SHP77 treated with DMSO at 0.1 percent for 48 hours (cell line): Measurements from ENCODE around the gene RIMBP2.

Source experiments
- DNase-seq: peaks from one replicate; lab custom pipeline; 2025; lab: John Stamatoyannopoulos, UW

Gene RIMBP2

DNA sequence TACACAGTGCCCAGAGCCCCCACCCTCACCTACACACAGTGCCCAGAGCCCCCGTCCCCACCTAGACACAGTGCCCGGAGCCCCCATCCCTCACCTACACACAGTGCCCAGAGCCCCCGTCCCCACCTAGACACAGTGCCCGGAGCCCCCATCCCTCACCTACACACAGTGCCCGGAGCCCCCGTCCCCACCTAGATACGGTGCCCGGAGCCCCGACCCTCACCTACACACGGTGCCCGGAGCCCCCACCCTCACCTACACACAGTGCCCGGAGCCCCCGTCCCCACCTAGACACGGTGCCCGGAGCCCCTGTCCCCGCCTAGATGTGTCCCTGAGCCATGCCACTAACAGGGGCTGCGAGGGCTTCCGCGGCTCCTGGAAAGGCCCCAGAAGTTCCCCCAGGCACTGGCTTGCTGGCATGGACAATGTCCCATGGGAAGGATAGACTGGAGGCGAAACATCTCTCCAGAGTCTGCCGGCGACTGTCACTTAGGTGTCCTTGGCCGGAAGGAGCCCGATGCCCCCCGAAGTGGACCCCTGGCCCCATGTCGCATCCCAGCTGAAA lies 232.4 kb downstream of the RIMBP2 start:
- DNase-seq = no peak

DNA sequence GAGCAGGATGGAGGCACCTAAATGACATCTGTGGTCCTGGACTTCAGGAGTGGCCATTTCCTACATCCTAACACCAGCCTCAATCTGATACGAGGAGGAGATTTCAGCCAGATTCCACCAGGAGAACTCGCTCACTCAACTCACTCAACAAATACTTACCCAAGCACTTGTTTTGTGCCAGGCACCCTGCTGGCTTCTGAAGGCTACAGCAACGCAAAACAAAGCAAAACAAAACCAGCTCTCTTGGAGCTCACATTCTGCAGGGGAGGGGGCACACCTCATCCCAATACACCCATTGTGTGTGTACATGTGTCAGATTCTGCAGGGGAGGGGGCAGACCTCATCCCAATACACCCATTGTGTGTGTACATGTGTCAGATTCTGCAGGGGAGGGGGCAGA lies 233.7 kb downstream of the RIMBP2 start:
- no peak for DNase-seq

DNA sequence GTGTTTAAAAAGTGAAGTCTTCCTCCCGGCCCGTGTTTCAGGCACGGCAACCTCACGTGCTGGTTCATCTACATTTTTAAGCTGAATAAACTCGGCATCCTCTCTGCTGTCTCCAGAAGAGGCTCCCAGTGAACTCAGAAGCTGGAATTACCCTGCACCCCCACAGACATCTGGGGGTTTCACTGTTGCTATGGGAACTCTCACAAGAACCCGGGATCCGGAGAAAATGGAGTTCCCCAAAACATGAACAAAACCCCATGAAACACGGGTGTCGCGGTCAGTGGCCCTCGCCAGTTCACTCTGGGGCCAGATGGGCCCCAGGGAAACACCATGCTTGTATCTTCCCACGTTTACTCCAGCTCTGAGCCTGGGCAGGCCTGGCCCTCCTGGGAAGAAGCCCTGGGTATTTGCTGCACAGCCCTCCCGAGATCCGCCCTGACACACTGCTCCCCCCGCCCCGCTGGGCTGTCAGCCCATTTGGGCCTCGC lies 234.7 kb downstream of the RIMBP2 start:
- DNase-seq = no peak

DNA sequence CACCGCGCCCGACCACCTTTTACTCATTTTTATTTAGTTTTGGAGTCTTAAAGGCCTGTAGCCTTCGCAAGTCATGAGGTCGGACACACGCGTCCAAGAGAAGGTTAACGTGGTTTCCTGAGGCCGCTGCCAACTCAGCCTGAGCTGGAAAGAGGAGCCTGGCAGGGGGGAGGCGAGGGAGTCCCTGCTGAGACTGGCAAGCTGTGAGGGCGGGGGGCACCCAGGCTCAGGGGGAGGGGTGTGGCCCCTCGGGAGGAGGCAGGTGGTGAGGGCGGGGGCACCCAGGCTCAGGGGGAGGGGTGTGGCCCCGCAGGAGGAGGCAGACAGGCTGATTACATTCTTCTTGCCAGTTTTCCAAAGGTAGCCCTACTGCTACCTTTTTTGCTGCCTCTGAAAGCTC lies 235.2 kb downstream of the RIMBP2 start:
- no peak for DNase-seq

DNA sequence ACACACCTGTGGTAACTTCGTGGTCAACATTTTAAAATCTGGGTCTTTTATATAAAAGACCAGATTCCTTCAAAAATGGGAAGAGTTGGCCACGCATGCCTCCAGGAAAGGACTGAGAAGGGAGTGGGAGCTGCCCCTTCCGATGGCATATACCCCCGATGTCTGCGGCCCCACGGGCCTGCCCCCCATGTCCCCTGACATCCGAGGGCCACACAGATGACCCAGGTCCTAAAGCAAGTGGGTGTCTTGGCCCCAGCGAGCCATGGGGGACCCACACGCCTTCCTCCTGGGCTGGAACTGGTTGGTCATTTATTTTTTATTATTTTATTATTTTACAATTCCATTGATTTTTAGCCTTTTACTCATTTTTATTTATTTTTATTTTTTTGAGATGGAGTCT lies 235.9 kb downstream of the RIMBP2 start:
- DNase-seq = no peak

DNA sequence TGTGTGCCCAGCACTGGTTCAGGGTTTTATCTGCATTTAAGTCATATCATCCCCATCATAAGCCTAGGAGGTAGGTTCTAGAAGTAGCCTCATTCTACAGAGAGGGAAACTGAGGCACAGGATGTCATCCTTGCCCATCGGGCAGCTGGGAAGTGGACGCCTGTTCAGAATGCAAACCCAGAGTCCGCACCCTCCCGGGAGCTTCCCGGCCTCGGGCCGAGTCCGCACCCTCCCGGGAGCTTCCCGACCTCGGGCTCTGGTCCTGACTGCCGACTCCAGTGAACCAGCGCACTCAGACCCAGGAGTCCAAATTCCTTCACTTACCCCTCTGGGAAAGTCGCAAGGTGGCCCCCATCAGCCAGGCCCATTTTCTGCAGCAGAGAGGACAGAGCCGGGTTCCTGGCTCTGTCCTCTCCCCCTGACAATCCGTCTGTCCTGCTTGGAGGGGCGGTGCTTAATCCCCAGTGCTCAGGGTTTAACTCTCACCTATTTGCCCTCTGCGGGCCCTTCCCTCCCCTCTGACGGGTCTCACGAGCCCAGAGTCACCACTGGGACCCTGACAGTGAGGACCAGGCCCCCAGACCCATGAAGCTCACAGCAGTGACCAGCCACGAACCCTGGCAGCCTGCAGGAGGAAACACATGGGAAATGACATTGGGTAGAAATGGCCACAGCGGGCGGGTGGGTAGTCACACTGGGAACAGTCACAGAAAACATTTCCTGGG lies 236.5 kb downstream of the RIMBP2 start:
- DNase-seq = no peak

DNA sequence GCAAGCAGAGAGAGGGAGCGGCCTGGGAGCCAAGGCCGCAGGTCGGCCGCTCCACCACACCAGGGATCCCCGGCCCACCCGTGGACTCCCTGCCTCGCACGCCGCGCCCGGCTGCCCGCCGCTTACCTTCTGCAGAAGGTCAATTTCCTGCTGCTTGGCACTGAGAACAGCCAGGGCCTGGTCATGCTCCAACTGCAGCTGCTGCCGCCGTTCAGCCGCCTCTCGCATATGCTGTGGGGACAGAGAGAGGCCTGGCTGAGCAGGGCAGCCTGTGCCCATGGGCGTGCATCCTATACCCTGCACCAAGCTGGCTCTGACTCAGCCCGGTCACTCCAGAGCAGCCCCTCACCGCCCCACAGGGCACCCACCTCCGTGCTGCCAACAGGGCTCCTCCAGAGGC lies 237.3 kb downstream of the RIMBP2 start:
- no peak for DNase-seq

DNA sequence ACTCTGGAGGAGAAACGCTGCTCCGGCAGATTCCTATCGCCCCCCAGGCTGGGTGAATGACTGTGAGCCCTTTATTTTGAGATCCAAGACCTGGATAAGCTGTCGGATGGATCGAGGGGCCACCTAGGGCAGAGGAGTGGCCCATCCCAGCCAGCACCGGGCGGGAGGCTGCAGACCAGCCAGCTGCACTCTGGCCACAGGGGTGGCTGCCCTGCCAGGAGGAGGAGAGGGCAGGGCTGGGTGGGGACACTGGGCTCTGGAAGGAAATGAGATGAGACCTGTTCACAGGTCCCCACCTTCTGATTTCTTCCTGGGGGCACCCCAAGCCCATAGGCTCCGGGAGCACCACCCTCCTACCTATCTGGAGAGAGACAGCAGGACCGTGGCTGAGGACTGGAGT lies 238.4 kb downstream of the RIMBP2 start:
- no peak for DNase-seq

DNA sequence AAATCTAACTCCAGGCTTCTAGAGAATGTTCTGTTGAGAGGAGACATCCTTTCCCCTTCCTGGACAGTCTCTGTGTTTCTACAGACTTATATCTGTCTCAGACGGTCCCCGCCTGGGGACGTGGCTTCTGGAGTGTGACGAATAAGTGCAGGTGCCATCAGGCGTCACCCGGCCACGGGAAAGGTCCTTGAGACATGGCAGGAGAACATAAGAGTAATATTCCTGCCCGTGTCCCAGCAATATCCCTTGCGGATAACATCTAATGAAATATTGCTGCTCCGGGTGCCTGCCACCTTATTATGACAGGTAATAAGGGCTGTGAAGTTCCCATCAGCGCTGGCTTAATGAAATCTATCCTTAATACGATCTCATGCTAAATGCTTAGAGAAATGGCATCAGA lies 238.8 kb downstream of the RIMBP2 start:
- no peak for DNase-seq

DNA sequence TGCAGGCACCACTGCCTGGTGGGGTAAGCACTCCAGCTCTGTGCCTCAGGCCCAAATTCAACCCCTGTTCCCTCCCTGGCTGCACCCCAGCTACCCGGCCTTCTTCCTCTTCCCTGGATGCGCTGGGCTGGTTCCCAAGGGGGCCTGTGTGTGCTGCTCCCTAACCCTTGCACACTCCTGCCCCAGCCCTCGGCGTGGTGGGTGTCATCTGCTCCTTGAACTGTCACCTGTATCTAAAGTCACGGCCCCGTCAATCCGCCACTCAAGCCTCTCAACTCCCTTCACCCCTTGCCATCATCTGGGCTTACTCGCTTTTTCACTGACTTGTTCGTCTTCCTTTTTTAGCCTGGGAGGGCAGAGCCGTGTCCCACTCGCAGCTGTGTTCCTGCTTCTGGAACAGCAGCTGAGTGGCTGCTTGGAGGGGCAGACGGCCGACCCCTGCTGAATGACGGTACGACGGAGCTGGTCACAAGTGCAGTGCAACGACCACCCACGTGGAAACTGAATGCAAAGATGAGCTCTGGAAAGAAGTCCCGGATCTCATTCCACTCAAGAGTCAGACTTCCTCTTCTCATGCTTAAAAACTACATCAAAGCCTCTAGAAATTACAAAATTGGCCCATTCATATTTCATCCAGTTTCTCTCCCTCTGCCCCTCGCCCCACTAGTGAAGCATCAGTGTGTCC lies 239.5 kb downstream of the RIMBP2 start:
- no peak for DNase-seq

DNA sequence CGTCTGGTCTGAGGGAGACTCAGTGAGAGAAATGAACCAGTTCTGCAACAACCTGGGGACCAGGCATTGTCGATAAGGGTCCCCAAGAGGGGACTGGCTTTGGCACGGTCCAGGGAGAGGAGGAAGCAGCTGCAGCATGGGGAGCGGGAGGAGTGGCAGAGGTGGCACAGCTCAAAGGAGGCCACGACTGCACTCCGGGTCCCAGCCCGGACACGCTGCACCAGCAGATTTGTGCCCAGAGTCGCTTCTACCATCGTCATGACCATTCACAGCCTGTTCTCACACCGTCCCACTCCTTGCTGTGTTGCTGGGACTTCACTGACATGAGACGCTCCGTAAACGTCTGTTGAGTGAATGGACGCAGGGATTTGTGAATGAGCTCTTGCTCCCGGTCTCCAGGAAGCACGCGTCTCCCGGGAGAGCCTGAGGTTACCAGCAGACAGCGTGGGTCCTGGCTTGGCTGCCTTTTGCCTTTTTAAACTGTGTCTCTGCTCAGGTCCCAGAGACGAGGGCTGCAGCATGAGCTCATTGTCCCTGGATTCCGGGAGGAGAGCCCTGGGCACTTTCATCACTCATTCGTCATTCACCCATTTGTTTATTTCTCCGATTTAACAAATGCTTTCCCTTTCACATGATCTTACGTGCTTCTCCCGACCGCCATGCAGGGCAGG lies 241.4 kb downstream of the RIMBP2 start:
- no peak for DNase-seq

DNA sequence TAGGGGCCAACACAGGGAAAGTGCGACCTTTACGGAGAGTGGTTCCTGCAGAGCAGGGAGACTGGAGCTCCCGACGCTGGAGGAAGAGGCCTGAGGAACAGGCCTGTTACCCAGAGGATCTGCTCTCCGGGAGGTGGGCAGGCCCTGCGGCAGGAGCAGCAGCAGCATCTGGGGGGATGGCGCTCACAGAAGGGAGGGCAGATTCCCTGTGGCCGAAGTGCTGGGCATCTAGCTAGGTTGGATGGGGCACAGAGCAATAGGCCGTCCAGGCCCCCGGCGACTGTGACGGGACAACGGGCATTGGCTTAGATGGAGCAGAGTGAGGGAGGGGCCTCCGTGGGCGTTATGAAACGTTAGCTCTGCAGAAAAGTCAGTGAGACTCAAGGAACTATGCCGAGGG lies 242.8 kb downstream of the RIMBP2 start:
- no peak for DNase-seq

DNA sequence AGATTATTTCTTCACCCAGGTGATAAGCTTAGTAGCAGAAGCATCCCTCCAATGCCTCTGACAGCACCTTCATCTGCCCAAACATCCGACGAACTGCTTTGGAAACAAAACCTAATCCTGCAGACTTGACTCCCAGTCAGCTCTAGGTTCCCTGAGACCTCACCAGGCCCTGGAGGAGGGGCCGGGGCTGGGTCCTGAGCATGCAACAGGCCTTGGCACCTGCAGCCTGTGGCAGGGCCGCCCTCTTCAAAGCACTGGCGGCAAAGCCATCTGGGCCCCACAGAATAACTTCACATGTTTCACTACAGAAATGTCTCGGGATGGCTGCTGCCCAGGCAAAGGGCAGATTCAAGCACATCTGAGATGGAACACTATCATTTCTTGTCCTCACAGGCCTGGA lies 245.1 kb downstream of the RIMBP2 start:
- DNase-seq = no peak

DNA sequence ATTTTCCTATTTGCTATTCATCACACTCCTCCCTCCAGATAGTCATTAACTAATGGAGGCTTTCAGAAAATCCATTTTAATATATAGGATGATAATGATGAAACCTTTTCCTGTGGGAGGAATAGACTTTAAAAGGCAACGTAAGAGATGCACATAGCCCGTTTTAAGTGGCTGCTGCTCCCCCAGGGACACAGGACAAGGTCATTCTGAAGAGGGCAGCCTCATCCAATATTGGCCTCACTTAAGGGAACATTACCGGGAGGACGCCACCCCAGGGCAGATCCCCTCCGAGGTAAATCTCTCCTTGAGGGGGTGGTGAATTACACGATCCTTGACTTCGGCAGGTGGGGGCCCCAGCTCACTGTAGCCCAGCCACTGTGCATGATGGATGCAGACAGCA lies 246.5 kb downstream of the RIMBP2 start:
- no peak for DNase-seq

DNA sequence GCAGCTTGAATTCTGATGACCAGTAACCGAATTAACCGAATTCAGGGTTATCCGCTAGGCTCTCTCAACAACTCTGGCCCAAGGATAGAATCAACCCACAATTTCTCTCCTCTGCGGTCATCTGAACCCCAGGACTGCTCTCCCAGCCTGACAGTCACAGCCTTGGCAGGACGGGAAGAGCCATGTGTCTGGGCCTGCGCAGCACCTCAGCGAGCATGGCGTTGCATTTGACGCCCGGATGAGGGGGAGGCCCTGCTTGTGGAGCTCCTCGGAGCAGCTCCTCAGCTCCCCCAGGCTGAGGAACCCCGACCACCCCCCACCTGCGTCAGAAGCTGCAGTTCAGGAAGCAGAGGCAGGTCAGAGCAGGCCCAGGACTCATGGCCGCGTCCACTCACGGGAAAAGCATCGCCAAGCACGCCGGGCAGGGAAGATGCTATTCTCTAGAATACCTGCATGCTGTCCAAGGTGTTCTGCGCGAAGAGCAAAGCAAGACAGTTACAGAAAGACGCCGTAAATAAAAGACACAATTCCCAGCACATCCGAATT lies 247.3 kb downstream of the RIMBP2 start:
- no peak for DNase-seq

DNA sequence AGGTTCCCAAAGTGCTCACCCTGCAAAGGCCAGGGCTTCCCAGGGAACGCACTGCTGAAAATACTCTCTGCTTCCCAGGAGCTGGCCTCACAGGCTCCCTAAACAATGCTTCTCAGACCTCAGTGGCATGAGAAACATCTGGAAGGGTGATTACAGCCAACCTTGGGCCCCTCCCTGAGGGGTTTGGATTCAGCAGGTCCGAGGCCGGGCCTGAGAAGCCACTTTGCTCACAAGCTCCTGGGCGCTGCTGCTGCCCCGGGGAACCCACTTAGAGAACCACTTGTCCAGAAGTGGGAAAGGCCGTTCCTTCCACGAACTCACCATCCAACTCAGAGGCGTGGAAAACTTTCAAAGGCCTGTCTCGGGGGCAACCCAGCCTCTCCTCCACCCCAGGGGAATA lies 247.9 kb downstream of the RIMBP2 start:
- DNase-seq = no peak

DNA sequence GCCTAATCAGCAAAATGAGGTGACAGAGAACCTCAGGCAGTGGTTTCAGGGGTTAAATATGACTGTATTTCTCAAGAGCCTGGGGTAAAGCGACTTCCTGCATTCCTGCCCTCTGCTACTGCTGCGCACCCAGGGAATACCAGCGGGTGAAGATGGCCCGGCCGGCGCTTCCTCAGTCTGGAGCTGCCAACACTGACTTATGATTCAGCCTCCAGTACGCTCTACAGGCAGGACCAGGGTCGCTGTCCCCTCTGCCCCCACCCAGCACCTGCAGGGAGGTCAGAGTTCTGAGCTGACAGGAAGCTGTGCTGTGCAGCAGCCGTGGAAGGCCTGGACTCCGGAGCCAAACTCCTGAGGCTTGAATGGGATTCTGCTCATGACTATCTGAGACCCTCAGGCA lies 250.5 kb downstream of the RIMBP2 start:
- no peak for DNase-seq

DNA sequence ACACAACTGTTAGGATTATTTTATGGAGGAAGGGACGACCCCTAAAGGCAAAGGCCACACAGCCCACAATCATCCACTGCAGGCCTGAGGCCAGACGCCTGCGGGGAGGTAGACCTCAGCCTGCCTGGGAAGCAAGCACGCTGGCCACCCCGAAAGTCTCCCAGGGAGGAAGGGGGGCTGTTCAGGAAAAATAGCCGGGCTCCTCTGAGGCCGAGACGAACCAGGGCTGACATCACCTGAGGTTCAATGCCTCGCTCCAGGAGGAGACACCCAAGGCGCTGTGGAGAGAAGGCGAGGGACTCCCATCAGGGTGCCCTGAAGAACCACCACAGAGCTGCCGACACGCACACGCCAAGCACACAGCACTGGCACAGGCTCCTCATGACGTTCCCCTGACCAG lies 251.1 kb downstream of the RIMBP2 start:
- DNase-seq = no peak

DNA sequence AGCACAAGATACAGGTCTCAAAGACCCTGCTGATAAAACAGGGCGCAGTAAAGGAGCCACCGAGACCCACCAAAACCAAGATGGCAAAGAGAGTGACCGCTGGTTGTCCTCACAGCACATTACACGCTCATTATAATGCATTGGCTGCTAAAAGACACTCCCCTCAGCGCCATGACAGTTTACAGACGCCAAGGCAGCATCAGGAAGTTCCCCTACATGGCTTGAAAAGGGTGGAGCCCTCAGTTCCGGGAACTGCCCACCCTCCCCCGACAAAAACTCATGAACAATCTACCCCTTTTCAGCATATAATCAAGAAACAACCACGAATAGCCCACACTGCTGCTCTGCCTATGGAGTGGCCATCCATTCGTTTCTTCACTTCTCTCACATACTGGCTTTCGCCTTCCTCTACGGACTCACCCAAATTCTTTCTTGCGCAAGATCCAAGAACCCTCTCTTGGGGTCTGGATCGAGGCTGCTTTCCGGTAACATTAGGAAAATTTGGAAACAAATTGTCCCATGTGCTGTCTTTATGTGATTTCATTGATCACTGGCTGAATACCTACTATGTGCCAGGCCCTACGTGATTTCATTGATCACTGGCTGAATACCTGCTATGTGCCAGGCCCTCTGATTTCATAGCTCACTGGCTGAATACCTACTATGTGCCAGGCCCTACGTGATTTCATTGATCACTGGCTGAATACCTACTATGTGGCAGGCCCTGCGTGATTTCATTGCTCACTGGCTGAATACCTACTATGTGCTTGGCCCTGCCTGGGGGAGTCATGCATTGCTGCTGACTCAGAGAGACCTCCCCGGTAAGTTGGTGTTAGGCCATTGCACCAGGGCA lies 252.1 kb downstream of the RIMBP2 start:
- DNase-seq = no peak

DNA sequence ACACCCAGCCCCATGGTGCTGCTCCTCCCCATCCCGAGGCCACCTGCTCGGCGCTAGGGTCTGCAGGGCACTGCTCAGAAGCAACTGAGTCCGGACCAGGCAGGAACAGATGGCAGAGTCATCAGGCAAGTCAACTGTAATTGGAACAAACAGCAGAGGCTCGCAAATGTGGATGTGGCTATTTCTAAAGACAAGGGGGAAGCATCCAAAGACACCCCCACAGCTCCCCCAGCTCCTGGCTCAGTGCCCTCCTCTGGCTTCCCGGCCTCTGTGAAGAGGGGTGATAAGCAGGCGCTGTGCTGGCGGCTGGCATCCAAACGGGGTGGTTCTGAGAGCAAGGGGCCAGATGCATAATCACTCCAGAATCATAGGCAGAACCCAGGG lies 252.8 kb downstream of the RIMBP2 start:
- DNase-seq = no peak

DNA sequence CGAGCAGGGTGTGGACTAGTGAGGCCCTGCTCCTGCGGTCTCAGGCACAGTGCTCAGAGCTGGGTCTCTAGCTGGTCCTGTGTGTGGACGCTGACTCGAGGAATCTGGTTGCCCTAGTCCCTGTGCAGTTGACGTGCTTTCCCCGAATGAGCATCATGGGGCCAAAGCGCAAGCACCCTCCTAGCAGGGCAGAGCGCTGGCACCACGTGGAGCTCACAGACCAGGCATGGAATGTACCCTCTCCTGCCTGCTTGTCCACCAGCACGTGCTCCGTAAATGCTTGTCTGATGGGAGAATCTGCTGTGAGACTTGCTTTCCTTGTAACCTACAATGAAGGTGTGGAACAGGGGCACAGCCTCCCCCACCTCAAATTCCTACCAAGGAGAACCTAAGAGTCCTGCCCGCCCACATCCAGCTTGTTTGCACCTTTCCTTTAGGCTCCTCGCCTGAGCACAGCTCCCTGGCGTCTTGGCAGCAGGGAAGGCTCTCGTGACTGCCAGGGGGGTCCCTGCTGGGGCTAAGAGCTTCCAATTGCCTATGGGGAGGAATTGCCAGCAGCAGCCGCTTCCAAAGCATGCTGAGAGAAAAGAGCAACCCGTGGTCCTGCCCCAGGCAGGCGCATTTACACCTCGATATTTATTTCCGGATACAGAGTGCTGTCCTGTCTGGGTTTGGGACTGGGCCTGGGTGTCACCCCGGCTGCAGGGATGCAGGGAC lies 253.4 kb downstream of the RIMBP2 start:
- DNase-seq = no peak
